Activated T-cell treated with anti-CD3 and anti-CD28 coated beads for 48 hours (primary cell): ENCODE measurements around the gene KIF3B.
A peak's percentile ranks its signal among the peaks of the same experiment; 100 is the strongest.
"Not testable (repeated sequence)": the region's sequence is repeated elsewhere in the genome, so short reads cannot be mapped to it uniquely, and the experiment has no call there.

ENCODE experiments used
- DNase-seq: peaks from one replicate; pipeline ENCODE4 v3.0.0-alpha.2; 2020; ENCODE audit warnings: low read depth

Gene KIF3B

DNA sequence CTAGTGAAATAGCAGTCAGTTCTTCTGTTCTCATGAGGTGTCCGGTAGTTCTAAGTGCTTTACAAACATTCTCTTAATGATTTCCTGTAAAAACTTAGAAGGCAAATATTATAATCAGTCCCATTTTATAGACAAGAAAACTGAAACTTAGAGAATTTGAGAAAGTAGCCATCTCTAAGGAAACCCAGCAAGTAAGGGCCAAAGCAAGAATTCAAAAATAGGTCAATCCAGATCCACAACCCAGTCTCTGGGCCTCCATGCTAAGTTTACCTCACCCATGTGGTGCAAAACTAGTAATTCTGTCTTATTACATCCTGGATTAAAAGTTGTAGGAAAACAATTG is 53.1 kb downstream of the KIF3B start:
- no peak for DNase-seq

- DNase-seq: no peak
Measured at GRCh38 chr20:32332614-32333013, 55.2 kb downstream of the KIF3B start.

DNA sequence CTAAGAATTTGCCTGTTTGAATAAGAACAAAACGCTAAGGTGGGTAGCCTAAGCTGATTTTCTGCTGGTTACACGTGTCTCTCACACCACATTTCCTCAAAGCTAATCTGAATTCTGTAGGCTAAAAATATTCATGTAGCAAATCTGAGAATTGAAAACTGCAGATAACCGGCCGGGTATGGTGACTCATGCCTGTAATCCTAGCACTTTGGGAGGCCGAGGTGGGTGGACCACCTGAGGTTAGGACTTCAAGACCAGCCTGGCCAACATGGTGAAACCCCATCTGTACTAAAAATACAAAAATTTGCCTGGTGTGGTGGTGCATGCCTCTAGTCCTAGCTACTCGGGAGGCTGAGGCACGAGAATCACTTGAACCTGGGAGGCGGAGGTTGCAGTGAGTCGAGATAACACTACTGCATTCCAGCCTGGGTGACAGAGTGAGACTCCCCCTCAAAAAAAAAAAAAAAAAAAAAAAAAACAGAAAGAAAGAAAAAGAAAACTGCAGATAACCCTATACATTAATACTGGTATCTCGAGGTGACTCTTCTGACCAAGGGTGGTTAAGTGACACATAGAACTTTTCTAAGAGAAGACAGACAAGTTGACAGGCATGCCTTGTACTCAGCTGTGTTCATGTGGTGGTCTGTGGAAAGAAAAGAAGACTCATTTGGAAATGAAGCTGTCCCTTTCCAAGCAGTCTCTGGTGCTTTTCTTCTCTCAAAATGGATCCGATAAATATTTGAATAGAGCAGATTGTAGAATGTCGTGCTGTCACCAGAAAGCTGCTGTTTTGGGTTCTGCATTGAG is 55.9 kb downstream of the KIF3B start:
- peak; percentile 49 for DNase-seq

- peak; percentile 42 for DNase-seq
Measured at GRCh38 chr20:32333988-32334885, 56.8 kb downstream of the KIF3B start.

- DNase-seq: no peak
Measured at GRCh38 chr20:32336918-32337347, 59.5 kb downstream of the KIF3B start.

- no peak for DNase-seq
Measured at GRCh38 chr20:32337937-32338661, 60.6 kb downstream of the KIF3B start.

GRCh38 chr20:32338665-32339064 is 61.2 kb downstream of the KIF3B start:
- no peak for DNase-seq

- no peak for DNase-seq
Measured at GRCh38 chr20:32339116-32339515, 61.7 kb downstream of the KIF3B start.

- not testable (repeated sequence) for DNase-seq
Measured at GRCh38 chr20:32341053-32341452, 63.6 kb downstream of the KIF3B start.

DNA sequence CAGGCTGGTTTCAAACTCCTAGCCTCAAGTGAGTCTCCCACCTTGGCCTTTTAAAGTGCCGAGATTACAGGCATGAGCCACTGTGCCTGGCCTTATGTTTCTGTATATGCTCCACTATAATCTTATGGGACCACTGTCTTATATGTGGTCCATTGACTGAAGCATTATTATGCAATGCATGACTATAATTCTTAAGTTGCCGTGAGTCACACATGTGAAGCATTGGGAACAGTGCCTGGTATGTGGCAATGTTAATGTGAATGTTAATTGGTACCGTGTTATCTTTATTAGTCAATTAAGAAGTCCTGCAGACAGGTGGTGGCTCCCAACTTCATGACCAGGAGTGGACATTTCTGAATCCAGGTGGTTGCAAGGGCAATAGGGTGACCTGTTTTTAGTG is 66.0 kb downstream of the KIF3B start:
- DNase-seq: no peak

DNA sequence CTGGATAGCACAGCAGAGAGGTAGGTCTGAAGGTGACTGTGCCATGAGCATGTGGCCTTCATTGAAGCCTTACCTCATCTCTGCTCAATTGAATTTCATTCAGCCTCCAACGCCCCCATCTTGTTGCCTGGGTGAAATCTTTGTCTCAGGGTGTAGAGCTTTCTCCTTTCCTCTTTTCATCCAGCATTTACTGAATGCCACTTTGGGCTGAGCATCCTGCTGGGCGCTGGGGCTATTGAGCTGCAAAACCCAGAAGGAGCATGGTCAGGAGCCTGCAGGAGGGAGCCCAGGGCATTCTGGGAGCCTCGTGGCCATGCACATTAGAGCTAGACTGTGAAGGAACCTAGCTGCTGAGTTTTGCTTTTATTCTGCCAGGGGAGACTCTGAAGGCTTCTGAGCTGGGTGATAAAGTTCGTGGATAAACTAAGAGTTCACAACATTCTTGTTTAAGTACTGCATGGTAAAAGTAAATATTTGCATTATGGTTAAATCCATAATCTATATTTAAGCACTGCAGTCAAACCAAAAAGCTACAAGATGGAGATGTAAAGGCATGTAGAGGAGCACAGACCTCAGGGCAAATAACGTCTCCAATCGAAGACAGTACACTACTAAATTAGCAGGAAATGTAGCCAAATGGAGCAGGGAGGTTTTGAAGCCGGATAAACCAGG is 67.5 kb downstream of the KIF3B start:
- DNase-seq: no peak

GRCh38 chr20:32348207-32348606 is 70.8 kb downstream of the KIF3B start:
- no peak for DNase-seq

GRCh38 chr20:32350421-32350820 is 73.0 kb downstream of the KIF3B start:
- no peak for DNase-seq

- DNase-seq: no peak
Measured at GRCh38 chr20:32352121-32352720, 74.8 kb downstream of the KIF3B start.

DNA sequence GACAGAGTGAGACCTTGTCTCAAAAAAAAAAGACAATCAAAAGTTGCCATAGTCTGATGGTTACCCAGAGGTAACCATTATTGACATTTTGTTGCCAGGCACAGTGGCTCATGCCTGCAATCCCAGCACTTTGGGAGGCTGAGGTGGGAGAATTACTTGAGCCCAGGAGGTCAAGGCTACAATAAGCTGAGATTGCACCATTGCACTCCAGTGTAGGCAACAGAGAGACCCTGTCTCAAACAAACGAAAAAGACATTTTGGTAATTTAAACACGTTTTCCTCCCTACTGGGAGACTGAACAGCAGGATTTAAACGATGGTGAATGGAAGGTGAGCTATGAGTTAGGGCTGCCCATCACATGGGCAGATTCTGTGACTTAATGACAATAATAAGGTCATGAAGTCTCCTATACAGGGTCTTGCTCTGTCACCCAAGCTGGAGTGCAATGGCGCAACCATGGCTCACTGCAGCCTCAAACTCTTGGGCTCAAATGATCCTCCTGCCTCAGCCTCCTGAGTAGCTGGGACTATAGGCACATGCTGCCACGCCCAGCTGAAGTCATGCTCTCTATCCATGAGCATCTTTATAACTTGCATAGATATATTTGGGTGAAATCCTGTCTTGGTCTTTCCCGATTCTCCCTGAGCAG is 76.5 kb downstream of the KIF3B start:
- no peak for DNase-seq

GRCh38 chr20:32354592-32355416 is 77.4 kb downstream of the KIF3B start:
- no peak for DNase-seq

DNA sequence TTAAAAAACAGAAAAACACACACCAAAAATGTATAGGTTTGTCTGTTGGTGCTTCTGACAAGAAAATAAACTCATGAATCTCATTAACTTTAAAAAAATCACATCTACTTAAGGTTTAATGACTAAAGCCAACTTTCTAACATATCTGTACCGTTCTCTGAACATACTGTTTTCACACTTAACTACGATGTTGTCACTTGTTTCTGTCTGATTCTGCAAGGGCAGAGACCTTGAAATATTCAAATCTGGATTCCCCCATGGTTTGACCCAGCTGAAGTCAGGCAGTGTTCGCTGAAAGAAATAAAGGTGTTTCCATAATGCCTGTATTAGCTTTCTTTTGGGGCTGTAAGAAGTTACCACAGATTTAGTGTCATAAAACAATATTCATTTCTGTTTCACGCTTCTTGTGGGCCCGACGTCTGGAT is 78.0 kb downstream of the KIF3B start:
- no peak for DNase-seq

DNA sequence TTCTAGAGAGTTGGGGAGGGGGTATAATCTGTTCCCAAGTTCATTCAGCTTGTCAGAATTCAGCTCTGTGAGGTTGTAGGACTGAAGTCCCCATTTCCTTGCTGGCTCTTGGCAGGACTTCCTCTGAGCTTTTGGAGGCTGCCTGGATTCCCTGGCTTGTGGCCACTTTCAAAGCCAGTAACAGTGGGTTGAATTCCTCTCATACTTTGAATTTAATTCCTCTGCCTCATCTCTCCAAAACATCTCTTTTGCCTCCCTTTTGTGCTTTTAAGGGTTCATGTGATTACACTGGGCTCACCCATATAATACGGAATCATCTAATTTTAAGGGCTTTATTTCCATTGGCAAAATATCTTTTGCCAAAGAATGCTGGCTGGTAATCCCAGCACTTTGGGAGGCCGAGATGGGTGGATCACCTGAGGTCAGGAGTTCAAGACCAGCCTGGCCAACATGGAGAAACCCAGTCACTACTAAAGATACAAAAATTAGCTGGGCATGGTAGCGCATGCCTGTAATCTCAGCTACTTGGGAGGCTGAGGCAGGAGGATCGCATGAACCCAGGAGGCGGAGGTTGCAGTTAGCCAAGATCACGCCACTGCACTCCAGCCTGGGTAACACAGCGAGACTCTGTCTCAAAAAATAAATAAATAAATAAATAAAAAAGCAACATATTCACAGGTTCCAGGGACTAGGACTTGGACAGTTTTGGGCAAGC is 78.6 kb downstream of the KIF3B start:
- DNase-seq: not testable (repeated sequence)

DNA sequence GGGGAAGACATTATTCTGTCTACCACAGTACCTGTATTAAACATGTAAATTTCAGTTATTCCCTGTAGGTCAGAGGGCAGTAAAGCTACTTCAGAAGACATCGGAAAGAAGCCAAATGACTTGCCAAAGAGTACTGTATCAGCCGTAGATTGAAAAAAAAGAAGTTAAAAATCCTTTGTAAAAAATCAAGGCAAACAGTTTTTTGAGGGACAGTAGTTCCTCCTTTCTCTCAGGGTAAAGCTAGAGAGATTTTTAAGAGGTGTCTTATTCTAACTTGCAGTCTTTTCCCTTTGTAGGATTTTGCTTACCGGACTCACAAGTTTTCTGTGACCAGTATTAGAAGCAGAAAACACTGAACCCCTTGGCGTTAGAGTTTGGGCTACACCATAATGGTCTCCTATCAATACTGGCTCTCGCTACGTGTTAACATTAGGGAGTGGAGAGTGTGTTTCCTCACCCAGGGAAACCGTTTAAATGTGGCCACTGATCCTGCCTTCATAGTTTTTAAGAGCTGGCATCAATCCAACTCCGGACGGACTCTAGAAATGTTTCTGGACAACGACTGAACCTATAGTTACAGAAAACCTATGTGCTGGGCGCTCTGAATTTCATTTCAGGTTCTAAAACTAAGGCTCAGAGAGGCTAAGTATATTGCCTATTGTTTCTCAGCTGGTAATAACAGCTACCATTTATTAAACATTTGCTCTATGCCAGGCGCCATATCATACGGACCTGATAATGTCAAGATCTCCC is 79.3 kb downstream of the KIF3B start:
- DNase-seq: no peak
